GM03348 (cell line): ENCODE measurements around the gene CHMP3.
"Not testable (repeated sequence)": the region's sequence is repeated elsewhere in the genome, so short reads cannot be mapped to it uniquely, and the experiment has no call there.

Experiments
- DNase-seq: peaks from one replicate; pipeline ENCODE4 v3.0.0; 2012; ENCODE audit warnings: low spot score

CHMP3 gene

GRCh38 chr2:86507600-86507999 is 55.6 kb downstream of the CHMP3 start:
- no peak for DNase-seq

- DNase-seq: no peak
Observed at GRCh38 chr2:86500325-86501083, 62.7 kb downstream of the CHMP3 start.

- no peak for DNase-seq
Observed at GRCh38 chr2:86499326-86499725, 63.9 kb downstream of the CHMP3 start.

GRCh38 chr2:86498468-86499260 is 64.6 kb downstream of the CHMP3 start:
- no peak for DNase-seq

- DNase-seq: not testable (repeated sequence)
Observed at GRCh38 chr2:86496391-86496790, 66.9 kb downstream of the CHMP3 start.

- no peak for DNase-seq
Observed at GRCh38 chr2:86492048-86492453, 71.2 kb downstream of the CHMP3 start.

GRCh38 chr2:86491088-86491487 is 72.2 kb downstream of the CHMP3 start:
- DNase-seq: no peak

GRCh38 chr2:86490245-86490644 is 73.0 kb downstream of the CHMP3 start:
- no peak for DNase-seq

- no peak for DNase-seq
Observed at GRCh38 chr2:86489542-86489941, 73.7 kb downstream of the CHMP3 start.

GRCh38 chr2:86488561-86489250 is 74.5 kb downstream of the CHMP3 start:
- no peak for DNase-seq

- DNase-seq: no peak
Observed at GRCh38 chr2:86487062-86487461, 76.2 kb downstream of the CHMP3 start.

GRCh38 chr2:86485802-86486201 is 77.4 kb downstream of the CHMP3 start:
- no peak for DNase-seq

- DNase-seq: no peak
Observed at GRCh38 chr2:86485103-86485502, 78.1 kb downstream of the CHMP3 start.

- no peak for DNase-seq
Observed at GRCh38 chr2:86484385-86484784, 78.9 kb downstream of the CHMP3 start.

- DNase-seq: no peak
Observed at GRCh38 chr2:86482034-86482433, 81.2 kb downstream of the CHMP3 start.

- DNase-seq: peak; percentile 41
Observed at GRCh38 chr2:86480105-86480504, 83.1 kb downstream of the CHMP3 start.

GRCh38 chr2:86477349-86477748 is 85.9 kb downstream of the CHMP3 start:
- peak; percentile 23 for DNase-seq

GRCh38 chr2:86476918-86477317 is 86.3 kb downstream of the CHMP3 start:
- no peak for DNase-seq

- DNase-seq: peak; percentile 56
Observed at GRCh38 chr2:86476092-86476491, 87.2 kb downstream of the CHMP3 start.

GRCh38 chr2:86471637-86472036 is 91.6 kb downstream of the CHMP3 start:
- DNase-seq: no peak

- no peak for DNase-seq
Observed at GRCh38 chr2:86470890-86471289, 92.4 kb downstream of the CHMP3 start.

- no peak for DNase-seq
Observed at GRCh38 chr2:86468162-86469033, 94.8 kb downstream of the CHMP3 start.
